Immature natural killer cell (primary cell): ENCODE results near the gene UBAC2. TPM values are rescaled to one million over a fixed set of nuclear protein-coding genes. Genes with fewer than 3 reads are reported as not detected.

Experiments
- DNase-seq, 3 donors: peaks; one replicate each; pipeline ENCODE4 v3.0.0; 2022; ENCODE audit warnings: mixed read lengths in 1 of 3
- H3K27ac Mint-ChIP-seq, 6 donors: one replicate each; pipeline ENCODE4 v1.8.0; 2020; ENCODE audit warnings: mixed read lengths in 6 of 6, mild to moderate bottlenecking in 5 of 6, inconsistent platforms in 4 of 6, moderate library complexity in 3 of 6
- H3K27me3 Mint-ChIP-seq, 3 donors: one replicate each; pipeline ENCODE4 v1.8.0; 2020 to 2021; ENCODE audit warnings: low read depth in 3 of 3, mild to moderate bottlenecking in 3 of 3, mixed read lengths in 3 of 3, moderate library complexity in 3 of 3, inconsistent platforms in 1 of 3
- H3K36me3 Mint-ChIP-seq, 3 donors: one replicate each; pipeline ENCODE4 v1.8.0; 2020; ENCODE audit warnings: mixed read lengths in 3 of 3, inconsistent platforms in 2 of 3, mild to moderate bottlenecking in 2 of 3
- H3K4me1 Mint-ChIP-seq, 2 donors: one replicate each; pipeline ENCODE4 v1.8.0; 2020; ENCODE audit warnings: inconsistent platforms in 2 of 2, mild to moderate bottlenecking in 2 of 2, mixed read lengths in 2 of 2, moderate library complexity in 1 of 2
- H3K4me3 Mint-ChIP-seq, 5 donors: one replicate each; pipeline ENCODE4 v1.8.0; 2020; ENCODE audit warnings: mild to moderate bottlenecking in 5 of 5, mixed read lengths in 5 of 5, inconsistent platforms in 3 of 5, moderate library complexity in 3 of 5
- H3K9me3 Mint-ChIP-seq, 6 donors: one replicate each; pipeline ENCODE4 v1.8.0; 2020; ENCODE audit warnings: mild to moderate bottlenecking in 6 of 6, mixed read lengths in 6 of 6, inconsistent platforms in 4 of 6, moderate library complexity in 3 of 6
- polyA plus RNA-seq, 3 donors: library from polyadenylated mRNA; unstranded; fragments of 300-500 nt; fragmentation: Illumina TruSeq; gene quantifications; one replicate each; pipeline ENCODE4 v1.2.3, GENCODE V29; 2021

Gene UBAC2
- polyA plus RNA-seq, 3 donors from 2014 or later = 114 to 130 (median 115) TPM

DNA sequence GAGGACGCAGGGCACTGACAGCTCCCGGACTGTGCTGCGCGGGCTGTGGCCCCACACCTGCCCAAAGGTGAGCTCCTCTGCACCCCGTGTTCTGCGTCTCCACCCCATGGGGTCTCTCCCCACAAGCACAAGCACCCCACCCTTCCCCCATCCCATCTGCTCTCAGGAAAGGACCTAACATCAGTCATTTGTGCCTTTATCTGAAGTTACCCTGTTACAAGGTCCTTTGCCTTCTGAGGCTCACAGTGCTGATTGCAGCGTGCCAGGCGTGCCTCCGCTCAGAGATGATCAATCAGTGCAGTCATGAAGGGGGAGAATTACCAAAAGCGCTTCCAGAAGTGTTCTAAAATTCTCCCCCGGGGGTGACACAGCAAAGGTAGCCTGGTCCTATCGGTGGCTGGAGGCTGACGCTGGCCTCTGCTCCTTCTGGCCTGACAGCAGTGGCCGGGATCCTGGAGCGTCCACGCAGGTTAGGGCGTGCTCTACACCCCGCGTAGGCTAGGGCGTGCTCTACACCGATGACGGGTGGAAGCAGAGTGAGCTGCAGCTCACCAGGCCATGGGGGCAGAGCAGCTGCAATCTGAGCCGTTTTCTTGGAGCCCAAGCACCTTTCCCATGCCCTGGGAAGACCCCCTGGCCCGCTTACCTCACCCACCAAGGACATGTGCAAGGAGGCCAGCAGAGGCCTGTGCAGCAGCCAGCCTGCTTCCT, 215.9 kb downstream of the UBAC2 start:
- Mint-ChIP-seq H3K4me3 (no peak overlapping the region), H3K4me1 (peaks cover 23 to 47% of the 10 kb centered on the region in 2 donors), H3K27me3 (peaks cover 6 to 17% (median 10%) of the 10 kb centered on the region in 3 donors), H3K9me3 (peaks cover 0 to 7% (median 7%) of the 10 kb centered on the region in 6 donors), H3K27ac (no peak overlapping the region), H3K36me3 (no peaks in the 10 kb centered on the region)
- DNase-seq = no peak

DNA sequence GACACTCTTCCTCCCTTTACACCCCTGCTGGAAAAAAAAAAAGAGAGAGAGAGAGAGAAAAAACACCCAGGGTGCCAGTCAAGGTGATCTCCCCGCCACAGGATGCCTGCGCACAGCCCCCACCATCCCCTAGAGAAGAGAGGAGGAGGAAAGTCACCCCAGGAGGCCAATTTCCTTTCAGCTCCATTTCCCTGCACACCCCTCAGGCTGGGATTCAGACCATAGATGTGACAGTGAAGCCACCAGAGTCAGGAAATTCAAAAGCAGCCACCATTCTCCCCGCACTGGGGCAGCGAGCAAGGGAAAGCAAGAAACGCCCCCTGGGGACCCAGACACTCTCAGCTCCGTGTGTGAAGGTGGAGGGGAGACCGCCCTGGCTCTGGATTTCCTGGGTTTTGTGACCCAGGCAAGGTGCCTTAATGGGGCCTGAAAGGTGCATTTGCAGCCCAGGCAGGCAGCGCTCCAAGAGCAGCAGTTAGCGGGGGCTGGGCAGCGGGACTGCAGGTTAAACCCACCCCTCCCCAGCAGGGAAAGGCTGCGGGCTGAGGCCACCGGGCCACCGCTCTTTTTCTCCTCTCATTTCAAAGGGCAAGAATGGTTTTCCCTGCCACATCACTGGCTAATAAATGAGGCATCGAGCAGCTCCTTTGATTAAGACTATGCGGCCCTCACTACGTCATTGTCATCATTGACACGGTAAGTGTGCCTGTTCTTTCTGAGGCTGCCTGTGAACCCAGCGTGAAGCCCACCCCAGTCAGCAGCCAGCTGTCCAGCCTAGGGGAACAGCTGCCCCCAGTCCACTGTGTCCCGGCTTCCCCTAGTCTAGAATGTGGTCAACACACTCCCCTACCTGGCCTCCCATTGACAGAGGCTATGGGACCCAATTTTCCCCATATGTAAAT, 216.8 kb downstream of the UBAC2 start:
- Mint-ChIP-seq H3K27ac (peak overlapping the region in 1 of 6 donors; percentile 13), H3K4me3 (no peak overlapping the region), H3K36me3 (no peaks in the 10 kb centered on the region), H3K4me1 (peaks cover 29 to 49% of the 10 kb centered on the region in 2 donors), H3K9me3 (no peaks in the 10 kb centered on the region), H3K27me3 (peaks cover 8 to 19% (median 11%) of the 10 kb centered on the region in 3 donors)
- no peak for DNase-seq

DNA sequence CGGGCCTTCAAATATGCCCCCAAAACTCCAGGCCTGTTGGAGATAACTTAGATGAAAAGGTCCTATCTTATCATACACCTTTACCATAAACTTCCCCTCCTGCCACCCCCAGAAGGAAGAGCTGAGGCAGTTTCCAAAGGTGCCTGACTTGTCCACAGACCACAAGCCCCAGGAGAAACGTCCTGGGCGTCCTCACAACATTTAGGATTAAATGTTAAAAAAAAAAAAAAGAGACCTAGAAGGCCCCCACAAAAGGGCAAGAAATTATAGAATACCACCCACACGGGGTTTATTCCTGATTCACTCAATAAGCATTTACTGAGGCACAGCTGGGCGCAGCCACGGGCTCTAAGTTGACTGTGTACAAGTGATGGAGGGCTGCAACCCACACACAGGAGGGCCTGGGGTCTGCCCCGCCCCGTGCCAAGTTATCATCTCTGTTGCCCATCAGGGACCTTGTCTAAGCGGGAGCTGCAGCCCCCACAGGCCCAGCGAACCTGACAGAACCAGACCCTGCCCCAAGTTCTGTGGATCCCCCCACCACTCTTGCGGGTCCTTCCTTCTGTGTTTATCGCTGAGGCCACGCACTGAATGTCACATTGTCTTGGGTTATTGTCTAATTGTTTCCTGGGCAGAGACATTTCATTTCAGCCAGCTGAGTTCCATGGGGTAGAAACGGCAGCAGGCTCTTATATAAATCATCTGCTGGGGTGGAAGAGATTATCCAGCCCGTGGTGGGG, 217.6 kb downstream of the UBAC2 start:
- H3K27me3 Mint-ChIP-seq = peaks cover 8 to 20% (median 11%) of the 10 kb centered on the region in 3 donors
- peak overlapping the region in 2 of 6 donors; percentile 48 to 68 for H3K27ac Mint-ChIP-seq
- no peak overlapping the region for H3K4me3 Mint-ChIP-seq
- peaks cover 31 to 53% of the 10 kb centered on the region in 2 donors for H3K4me1 Mint-ChIP-seq
- H3K36me3 Mint-ChIP-seq = no peaks in the 10 kb centered on the region
- no peaks in the 10 kb centered on the region for H3K9me3 Mint-ChIP-seq
- no peak for DNase-seq

DNA sequence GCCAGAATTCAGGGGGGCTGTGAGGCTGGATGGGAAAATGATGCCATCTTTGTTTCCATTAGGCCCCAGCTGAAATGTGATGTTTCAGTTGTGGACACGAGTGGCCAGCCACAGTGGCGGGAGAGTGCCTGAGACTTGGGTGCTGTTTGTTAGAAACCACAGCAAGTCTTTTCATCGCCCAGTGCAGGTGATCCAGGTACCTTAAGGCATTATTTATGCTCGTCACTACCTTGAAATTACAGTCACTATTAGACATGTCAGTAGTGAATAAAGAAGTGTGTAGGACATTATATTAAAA, 218.1 kb downstream of the UBAC2 start:
- H3K9me3 Mint-ChIP-seq = no peaks in the 10 kb centered on the region
- no peak for DNase-seq
- peaks cover 31 to 53% of the 10 kb centered on the region in 2 donors for H3K4me1 Mint-ChIP-seq
- peaks cover 10 to 24% (median 11%) of the 10 kb centered on the region in 3 donors for H3K27me3 Mint-ChIP-seq
- H3K36me3 Mint-ChIP-seq = no peaks in the 10 kb centered on the region
- H3K4me3 Mint-ChIP-seq = no peak overlapping the region
- peak overlapping the region in 2 of 6 donors; percentile 11 to 68 for H3K27ac Mint-ChIP-seq

DNA sequence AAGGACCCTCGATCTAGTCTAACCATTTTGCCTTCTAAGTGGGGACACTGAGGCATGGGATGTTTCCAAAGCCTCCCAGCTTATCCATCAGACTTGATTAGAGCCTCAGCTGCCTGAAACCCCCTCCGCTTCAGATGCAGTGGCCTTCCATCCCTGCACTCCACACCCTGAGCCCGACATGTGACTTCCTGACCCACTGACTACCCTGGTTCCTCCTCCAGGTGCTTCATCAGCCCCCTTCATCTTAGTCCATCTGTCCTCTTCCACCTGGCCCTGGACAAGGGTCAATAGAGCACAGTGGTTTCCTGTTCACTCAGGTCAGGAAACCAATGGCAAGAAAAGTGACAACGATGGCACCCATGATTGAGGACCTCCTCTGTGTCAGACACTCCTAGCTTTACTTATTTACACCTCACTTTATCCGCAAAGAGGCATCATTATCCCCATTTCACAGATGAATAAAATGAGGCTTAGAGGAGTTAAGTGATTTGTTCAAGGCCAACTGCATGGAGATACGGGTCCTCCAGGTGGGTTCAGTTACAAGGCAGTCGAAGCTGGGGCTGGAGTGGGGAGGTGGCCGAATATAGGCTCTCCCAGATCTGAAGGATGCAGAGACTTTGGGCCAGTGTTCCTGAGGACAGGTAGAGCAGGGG, 219.1 kb downstream of the UBAC2 start:
- Mint-ChIP-seq H3K27me3 (peaks cover 10 to 27% (median 11%) of the 10 kb centered on the region in 3 donors), H3K4me3 (peak overlapping the region; percentile 77 to 86 (median 79)), H3K27ac (peak overlapping the region; percentile 20 to 93 (median 86)), H3K4me1 (peaks cover 32 to 53% of the 10 kb centered on the region in 2 donors), H3K36me3 (no peaks in the 10 kb centered on the region), H3K9me3 (no peaks in the 10 kb centered on the region)
- DNase-seq = no peak

DNA sequence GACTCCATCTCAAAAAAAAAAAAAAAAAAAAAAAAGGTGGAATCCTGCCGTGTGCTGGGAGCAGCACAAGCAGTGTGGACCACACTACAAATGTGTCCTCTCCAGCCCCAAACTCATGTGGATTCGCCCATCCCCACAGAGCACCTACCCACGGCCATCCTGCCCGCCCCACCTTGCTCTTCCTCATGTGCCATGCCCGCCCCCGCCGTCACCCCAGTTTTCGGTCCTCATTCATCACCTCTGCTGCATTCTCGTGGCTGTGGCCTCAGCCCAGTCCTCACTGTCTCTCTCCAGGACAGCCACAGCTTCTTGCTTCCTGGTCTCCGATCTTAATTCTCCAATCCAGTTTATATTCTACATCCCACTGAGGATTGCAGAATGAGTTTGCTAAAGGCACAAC, 220.6 kb downstream of the UBAC2 start:
- H3K27me3 Mint-ChIP-seq = peaks cover 10 to 32% (median 11%) of the 10 kb centered on the region in 3 donors
- peak overlapping the region in 5 of 6 donors; percentile 25 to 74 (median 37) for H3K27ac Mint-ChIP-seq
- peak overlapping the region; percentile 40 to 72 (median 62) for H3K4me3 Mint-ChIP-seq
- no peaks in the 10 kb centered on the region for H3K36me3 Mint-ChIP-seq
- H3K4me1 Mint-ChIP-seq = peaks cover 42 to 60% of the 10 kb centered on the region in 2 donors
- no peak for DNase-seq
- H3K9me3 Mint-ChIP-seq = no peaks in the 10 kb centered on the region

DNA sequence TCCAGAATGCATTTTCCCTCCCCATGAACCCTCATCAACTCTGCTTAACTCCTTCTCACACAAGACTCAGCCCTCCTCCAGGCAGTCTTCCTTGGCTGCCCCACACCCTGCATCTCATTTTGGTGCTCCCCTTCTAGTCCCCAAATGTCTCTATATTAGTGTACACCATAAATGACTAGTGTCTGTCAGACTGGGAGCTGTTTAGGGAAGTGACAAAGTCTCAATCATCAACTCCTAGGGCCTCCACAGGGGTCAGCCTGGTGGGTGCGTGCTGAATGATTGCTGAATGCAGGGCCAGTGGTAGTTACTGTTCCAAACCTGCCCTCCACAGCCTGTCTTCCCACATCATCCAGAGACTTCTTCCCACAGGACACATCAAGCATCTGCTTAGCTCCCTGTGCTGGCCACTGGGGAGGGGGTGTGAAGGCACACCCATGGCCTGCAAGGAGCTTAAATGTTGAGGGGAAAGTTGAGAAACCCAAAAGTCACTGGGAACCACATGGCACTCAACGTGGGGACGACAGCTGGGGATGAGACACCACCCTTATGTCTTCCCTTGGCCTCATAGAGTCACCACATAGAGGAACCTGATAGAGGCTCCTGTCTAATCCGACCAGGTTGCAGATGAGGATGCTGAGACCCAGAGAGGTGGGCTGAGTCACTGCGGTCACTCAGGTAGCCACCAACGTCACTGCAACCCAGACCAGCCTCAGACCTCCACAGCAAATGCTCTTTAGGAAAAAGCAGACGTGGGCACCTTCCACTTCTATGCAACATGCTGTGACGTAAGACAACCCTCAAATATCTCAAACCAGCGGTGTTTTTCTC, 221.3 kb downstream of the UBAC2 start:
- peak overlapping the region; percentile 40 to 72 (median 62) for H3K4me3 Mint-ChIP-seq
- H3K4me1 Mint-ChIP-seq = peaks cover 45 to 64% of the 10 kb centered on the region in 2 donors
- DNase-seq = no peak
- no peaks in the 10 kb centered on the region for H3K9me3 Mint-ChIP-seq
- no peaks in the 10 kb centered on the region for H3K36me3 Mint-ChIP-seq
- H3K27ac Mint-ChIP-seq = peak overlapping the region in 4 of 6 donors; percentile 25 to 82 (median 37)
- H3K27me3 Mint-ChIP-seq = peaks cover 10 to 32% (median 11%) of the 10 kb centered on the region in 3 donors

DNA sequence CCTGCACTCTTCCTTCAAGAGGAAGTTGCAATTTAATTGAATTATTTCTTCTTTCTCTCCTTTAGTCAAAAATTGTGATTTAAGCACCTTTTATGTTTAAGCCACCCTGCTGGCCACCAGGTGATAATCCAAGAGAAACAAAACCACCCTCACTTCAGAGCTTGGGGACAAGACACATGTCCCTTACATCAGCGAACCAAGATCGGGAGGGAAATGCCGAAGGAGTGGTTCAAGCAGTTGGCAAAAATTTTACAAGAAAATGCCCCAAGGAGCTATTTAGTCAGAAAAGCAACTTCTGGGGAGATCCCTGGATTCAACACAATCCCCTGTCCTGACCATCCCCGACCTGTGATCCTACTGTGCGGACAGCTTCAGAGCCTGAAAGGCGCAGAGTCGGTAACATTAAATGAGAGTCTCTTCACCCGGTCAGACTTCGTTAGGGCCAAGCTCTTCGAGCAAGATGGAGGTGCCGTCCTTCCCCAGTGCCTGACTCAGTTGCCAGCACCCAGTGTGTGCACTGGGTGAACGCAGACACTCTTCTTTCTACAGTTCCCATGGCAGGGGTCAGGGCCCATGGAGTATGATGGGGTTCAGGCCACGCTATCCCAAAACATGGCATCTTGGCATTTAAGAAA, 222.0 kb downstream of the UBAC2 start:
- H3K4me3 Mint-ChIP-seq = peak overlapping the region in 1 of 5 donors; percentile 5

DNA sequence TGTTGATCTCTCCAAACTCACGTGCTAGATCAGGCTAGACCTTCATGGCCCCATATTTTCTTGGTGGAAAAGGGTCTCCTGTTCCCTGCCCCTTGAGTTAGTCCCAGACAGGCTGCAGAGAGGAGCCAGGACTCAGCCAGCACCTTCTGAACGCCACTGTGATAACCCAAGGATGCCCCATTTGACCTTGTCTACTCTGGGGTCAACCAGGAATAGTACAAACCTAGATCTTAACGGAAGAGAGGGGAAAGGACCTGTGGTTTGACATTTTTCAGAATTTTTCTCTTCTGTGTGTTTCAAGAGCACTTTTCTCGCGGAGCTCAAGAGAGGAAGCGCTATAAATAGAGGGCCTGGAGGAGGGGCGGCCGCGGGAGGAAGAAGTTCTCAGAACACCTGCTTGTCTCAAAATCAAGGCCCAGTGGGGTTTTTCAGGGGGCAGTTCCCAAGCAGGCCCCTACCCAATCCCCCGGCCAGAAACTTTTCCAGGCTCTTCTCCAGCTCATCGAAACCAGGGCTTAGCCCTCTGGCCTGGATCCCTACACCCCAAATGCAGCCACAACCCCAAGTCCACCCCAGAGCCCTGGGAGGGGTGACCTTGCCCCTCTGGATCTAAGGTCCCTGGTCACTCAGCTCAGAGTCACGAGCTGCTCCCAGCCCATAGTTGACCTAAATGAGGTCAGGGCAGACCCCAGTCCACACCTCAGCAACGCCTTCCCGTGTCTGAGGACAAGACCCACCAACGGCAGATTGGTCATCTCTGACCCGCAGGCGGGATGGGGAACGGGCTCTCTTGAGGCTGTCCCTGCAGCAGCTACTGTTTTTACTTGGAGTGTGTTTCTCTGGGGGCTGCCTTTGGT, 225.1 kb downstream of the UBAC2 start:
- DNase-seq = peak; percentile 27 to 45 (median 41)
- peaks cover 31 to 40% of the 10 kb centered on the region in 2 donors for H3K4me1 Mint-ChIP-seq
- H3K27me3 Mint-ChIP-seq = peaks cover 6 to 22% (median 16%) of the 10 kb centered on the region in 3 donors
- peak overlapping the region; percentile 14 to 83 (median 68) for H3K27ac Mint-ChIP-seq
- H3K4me3 Mint-ChIP-seq = peak overlapping the region; percentile 54 to 68 (median 66)
- no peaks in the 10 kb centered on the region for H3K9me3 Mint-ChIP-seq
- H3K36me3 Mint-ChIP-seq = no peaks in the 10 kb centered on the region

More for the DNA sequence above, 222.0 kb downstream of the UBAC2 start:
- no peak for DNase-seq
- peaks cover 45 to 64% of the 10 kb centered on the region in 2 donors for H3K4me1 Mint-ChIP-seq
- H3K27ac Mint-ChIP-seq = no peak overlapping the region
- no peaks in the 10 kb centered on the region for H3K9me3 Mint-ChIP-seq
- H3K36me3 Mint-ChIP-seq = no peaks in the 10 kb centered on the region
- H3K27me3 Mint-ChIP-seq = peaks cover 11 to 32% (median 12%) of the 10 kb centered on the region in 3 donors

DNA sequence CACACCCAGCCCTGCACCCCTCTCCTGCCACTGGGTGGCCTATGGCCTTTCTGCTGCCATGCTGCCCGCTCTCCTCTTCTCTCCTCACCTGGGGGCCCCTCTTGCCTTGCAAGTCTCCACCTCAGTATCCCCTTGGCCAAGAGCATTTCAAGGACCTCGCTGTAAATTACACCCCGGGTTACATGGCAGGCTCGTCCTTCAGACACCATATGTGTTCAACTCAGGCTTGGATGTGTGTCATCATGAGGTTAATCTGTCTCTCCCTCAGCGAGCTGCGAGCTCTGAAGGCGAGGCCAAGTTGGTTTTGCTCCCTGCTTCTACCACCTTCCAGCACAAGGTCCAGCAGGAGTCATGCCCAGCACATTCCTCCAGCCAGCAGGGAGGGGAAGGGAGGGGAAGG, 225.8 kb downstream of the UBAC2 start:
- H3K4me1 Mint-ChIP-seq = peaks cover 33 to 41% of the 10 kb centered on the region in 2 donors
- peak overlapping the region in 3 of 6 donors; percentile 17 to 72 (median 59) for H3K27ac Mint-ChIP-seq
- peak overlapping the region in 3 of 5 donors; percentile 33 to 53 (median 46) for H3K4me3 Mint-ChIP-seq
- H3K36me3 Mint-ChIP-seq = no peaks in the 10 kb centered on the region
- DNase-seq = no peak
- H3K27me3 Mint-ChIP-seq = peaks cover 7 to 23% (median 12%) of the 10 kb centered on the region in 3 donors
- peaks cover 0 to 3% (median 0%) of the 10 kb centered on the region in 6 donors for H3K9me3 Mint-ChIP-seq

DNA sequence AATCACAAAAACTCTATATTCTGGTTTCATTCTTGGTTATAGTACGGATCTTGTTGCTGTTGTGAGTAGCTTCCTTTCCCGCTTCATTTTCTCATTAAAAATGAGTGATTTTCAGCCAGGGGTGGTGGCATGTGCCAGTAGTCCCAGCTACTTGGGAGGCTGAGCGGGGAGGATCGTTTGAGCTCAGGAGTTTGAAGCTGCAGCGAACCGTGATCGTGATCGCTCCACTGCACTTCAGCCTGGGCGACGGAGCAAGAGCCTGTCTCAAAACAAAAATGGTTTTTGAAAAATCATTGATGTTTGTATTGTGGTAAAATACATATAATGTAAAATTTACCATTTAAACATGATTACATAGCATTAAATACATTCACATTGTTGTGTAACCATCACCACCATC, 229.0 kb downstream of the UBAC2 start:
- Mint-ChIP-seq H3K27ac (no peak overlapping the region), H3K9me3 (peaks cover 0 to 3% (median 0%) of the 10 kb centered on the region in 6 donors), H3K4me3 (no peak overlapping the region), H3K36me3 (no peaks in the 10 kb centered on the region), H3K27me3 (peaks cover 25 to 35% (median 25%) of the 10 kb centered on the region in 3 donors), H3K4me1 (peaks cover 52 to 60% of the 10 kb centered on the region in 2 donors)
- no peak for DNase-seq
